ENCODE results near the gene COL17A1. TPM values are rescaled to one million over a fixed set of nuclear protein-coding genes. Genes with fewer than 3 reads are reported as not detected.

The COL17A1 gene
- total and polyA plus RNA-seq, 2 experiments from 2014 or later: 1.1 to 1.3 TPM

- no peak for TF ChIP-seq JUNB (IDR thresholded peaks at IDR 0.05; ENCODE audit: unreplicated experiment)
- TF ChIP-seq, protein P1, sequence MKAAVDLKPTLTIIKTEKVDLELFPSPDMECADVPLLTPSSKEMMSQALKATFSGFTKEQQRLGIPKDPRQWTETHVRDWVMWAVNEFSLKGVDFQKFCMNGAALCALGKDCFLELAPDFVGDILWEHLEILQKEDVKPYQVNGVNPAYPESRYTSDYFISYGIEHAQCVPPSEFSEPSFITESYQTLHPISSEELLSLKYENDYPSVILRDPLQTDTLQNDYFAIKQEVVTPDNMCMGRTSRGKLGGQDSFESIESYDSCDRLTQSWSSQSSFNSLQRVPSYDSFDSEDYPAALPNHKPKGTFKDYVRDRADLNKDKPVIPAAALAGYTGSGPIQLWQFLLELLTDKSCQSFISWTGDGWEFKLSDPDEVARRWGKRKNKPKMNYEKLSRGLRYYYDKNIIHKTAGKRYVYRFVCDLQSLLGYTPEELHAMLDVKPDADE (IDR thresholded peaks at IDR 0.05): no peak
- no peak for TF ChIP-seq EZH2 (IDR thresholded peaks at IDR 0.05; ENCODE audit: low read depth, unreplicated experiment)
- Mint-ChIP-seq H3K27me3 (ENCODE audit: insufficient read depth, low read depth, poor library complexity) (peaks cover 9% of the 10 kb centered on the region), H3K4me3 (no peak overlapping the region; the same call in 2 of the 3 replicates), H3K27ac (peak overlapping the region; percentile 7; the same call in 1 of the 2 replicates), H3K9me3 (no peaks in the 10 kb centered on the region), H3K36me3 (ENCODE audit: low read depth) (no peaks in the 10 kb centered on the region), H3K4me1 (peaks cover 14% of the 10 kb centered on the region)
- no peak for ATAC-seq
- H2AFZ ChIP-seq: no peak overlapping the region
- H3K27ac ChIP-seq (ENCODE audit: low read depth): no peak overlapping the region
- DNase-seq (ENCODE audit: low spot score): no peak
- H3K4me2 ChIP-seq: no peak overlapping the region
- no peaks in the 10 kb centered on the region for H4K20me1 ChIP-seq (replicated peaks; ENCODE audit: insufficient read depth)
- H3K4me1 ChIP-seq (ENCODE audit: insufficient read depth): peaks cover 6% of the 10 kb centered on the region
- H3K27me3 ChIP-seq (ENCODE audit: insufficient read depth): no peaks in the 10 kb centered on the region
- H3K9me2 ChIP-seq (ENCODE audit: insufficient read depth): no peaks in the 10 kb centered on the region
- H3K36me3 ChIP-seq (ENCODE audit: insufficient read depth): no peaks in the 10 kb centered on the region
- peaks cover 1% of the 10 kb centered on the region; the same call in 1 of the 2 replicates for H3F3A ChIP-seq (replicated peaks; ENCODE audit: low read depth)
- no peaks in the 10 kb centered on the region for H3K79me2 ChIP-seq (replicated peaks; ENCODE audit: insufficient read depth)
- no peak overlapping the region for H3K4me3 ChIP-seq
Measured at GRCh38 chr10:104053201-104053600, 32.5 kb downstream of the COL17A1 start.

GRCh38 chr10:104052431-104052830 is 33.2 kb downstream of the COL17A1 start:
- Histone ChIP-seq H3K9me2 (ENCODE audit: insufficient read depth) (no peaks in the 10 kb centered on the region), H3F3A (replicated peaks; ENCODE audit: low read depth) (no peaks in the 10 kb centered on the region), H3K4me1 (ENCODE audit: insufficient read depth) (peaks cover under 1% of the 10 kb centered on the region), H4K20me1 (replicated peaks; ENCODE audit: insufficient read depth) (no peaks in the 10 kb centered on the region), H3K79me2 (replicated peaks; ENCODE audit: insufficient read depth) (no peaks in the 10 kb centered on the region), H3K4me3 (no peak overlapping the region), H3K36me3 (ENCODE audit: insufficient read depth) (no peaks in the 10 kb centered on the region), H2AFZ (no peak overlapping the region), H3K4me2 (no peak overlapping the region), H3K27ac (ENCODE audit: low read depth) (no peak overlapping the region), H3K27me3 (ENCODE audit: insufficient read depth) (no peaks in the 10 kb centered on the region)
- DNase-seq (ENCODE audit: low spot score): no peak
- Mint-ChIP-seq H3K4me3 (no peak overlapping the region), H3K27ac (no peak overlapping the region), H3K4me1 (peaks cover 8% of the 10 kb centered on the region), H3K9me3 (no peaks in the 10 kb centered on the region), H3K36me3 (ENCODE audit: low read depth) (no peaks in the 10 kb centered on the region), H3K27me3 (ENCODE audit: insufficient read depth, low read depth, poor library complexity) (peaks cover 12% of the 10 kb centered on the region)
- TF ChIP-seq, protein P2, sequence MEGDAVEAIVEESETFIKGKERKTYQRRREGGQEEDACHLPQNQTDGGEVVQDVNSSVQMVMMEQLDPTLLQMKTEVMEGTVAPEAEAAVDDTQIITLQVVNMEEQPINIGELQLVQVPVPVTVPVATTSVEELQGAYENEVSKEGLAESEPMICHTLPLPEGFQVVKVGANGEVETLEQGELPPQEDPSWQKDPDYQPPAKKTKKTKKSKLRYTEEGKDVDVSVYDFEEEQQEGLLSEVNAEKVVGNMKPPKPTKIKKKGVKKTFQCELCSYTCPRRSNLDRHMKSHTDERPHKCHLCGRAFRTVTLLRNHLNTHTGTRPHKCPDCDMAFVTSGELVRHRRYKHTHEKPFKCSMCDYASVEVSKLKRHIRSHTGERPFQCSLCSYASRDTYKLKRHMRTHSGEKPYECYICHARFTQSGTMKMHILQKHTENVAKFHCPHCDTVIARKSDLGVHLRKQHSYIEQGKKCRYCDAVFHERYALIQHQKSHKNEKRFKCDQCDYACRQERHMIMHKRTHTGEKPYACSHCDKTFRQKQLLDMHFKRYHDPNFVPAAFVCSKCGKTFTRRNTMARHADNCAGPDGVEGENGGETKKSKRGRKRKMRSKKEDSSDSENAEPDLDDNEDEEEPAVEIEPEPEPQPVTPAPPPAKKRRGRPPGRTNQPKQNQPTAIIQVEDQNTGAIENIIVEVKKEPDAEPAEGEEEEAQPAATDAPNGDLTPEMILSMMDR (conservative IDR thresholded peaks at IDR 0.05; ENCODE audit: low read depth in 2 of 2): no peak
- TF ChIP-seq JUNB (IDR thresholded peaks at IDR 0.05; ENCODE audit: unreplicated experiment) (no peak), REST (IDR thresholded peaks at IDR 0.05; ENCODE audit: unreplicated experiment) (no peak), NANOG (IDR thresholded peaks at IDR 0.05; ENCODE audit: borderline replicate concordance) (no peak), ZNF331 (CRISPR knock-in tag; IDR thresholded peaks at IDR 0.05; ENCODE audit: low read depth) (no peak), STAT1 (IDR thresholded peaks at IDR 0.05; ENCODE audit: unreplicated experiment) (no peak)
- ATAC-seq: no peak
